Stimulated activated CD4-positive, alpha-beta T cell treated with anti-CD3 and anti-CD28 coated beads, Interleukin-1b, Interleukin-23, amount 100 ng/mL, for 24 hours (primary cell): Measurements from ENCODE around the gene EVL.
"Not testable (repeated sequence)": the region's sequence is repeated elsewhere in the genome, so short reads cannot be mapped to it uniquely, and the experiment has no call there.

Experiments
- DNase-seq, 4 experiments: peaks; one replicate each; pipeline ENCODE4 v3.0.0-alpha.2; 2020; ENCODE audit warnings: low read depth in 4 of 4, low spot score in 1 of 4

Gene EVL, protein sequence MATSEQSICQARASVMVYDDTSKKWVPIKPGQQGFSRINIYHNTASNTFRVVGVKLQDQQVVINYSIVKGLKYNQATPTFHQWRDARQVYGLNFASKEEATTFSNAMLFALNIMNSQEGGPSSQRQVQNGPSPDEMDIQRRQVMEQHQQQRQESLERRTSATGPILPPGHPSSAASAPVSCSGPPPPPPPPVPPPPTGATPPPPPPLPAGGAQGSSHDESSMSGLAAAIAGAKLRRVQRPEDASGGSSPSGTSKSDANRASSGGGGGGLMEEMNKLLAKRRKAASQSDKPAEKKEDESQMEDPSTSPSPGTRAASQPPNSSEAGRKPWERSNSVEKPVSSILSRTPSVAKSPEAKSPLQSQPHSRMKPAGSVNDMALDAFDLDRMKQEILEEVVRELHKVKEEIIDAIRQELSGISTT

DNA sequence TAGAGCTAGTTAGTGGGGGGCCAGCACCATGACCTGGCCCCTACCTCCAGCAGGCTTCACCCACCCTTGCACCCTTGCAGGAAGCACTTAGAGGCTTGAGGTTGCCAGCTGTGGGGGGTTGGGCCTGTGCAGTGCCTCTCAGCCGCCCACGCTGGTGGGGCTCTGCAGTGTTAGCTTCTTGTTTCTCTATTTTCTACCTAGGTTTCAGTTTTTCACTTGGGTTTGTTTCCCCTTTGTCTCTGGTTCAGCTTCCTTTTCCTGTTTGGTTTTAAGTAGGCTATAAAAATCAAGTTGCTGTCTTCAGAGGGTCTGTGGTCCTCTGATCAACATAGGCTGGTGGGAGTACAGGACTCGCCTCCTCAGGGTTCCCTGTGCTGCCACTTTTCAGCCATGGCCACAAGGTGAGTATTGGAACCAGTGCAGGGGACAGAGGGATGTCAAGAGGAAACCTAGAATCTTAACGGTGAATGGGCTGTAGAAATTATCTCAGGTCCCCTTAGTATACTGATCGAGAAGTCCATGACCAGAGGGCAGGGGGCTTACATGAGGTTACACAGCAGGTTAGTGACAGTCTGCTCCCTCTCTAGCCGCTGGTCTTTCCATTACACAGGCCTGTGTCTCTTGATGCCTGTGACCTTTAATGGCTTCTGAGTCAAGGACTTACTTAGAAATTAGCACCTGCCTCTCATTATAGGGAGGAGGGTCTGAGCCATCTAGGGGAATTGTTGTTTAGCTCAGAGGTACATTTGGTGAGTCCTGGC is at the start of gene EVL:
Gene EVL (plus strand): TSS at position 312 of the 761 bp plus-strand sequence. CDS start 79 bp downstream, at position 391.
- peak in 3 of 4 experiments; percentile 62 to 79 (median 75) for DNase-seq

DNA sequence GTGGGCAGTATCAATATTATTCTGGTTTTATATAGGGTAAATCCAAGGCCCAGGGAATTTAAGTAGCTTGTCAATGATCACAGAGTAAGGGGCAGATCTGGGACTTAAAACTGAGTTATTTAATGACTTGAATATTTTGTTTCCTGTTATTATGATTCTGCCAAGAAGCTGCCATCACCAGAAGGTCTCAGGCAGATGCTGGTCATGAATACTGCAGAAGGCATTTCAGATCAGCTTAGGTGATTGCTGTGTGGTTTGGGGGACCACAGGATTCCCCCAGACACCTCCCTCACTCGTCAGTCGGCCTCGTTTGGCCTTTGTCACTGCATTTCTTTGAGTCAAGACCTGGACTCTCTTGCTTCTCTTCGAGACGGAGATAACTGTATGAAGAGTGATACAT is 47.7 kb upstream of the EVL start:
- DNase-seq, result no peak

- DNase-seq, result no peak
Observed at GRCh38 chr14:100018054-100018453, 47.2 kb upstream of the EVL start.

GRCh38 chr14:100018482-100018881 is 46.7 kb upstream of the EVL start:
- DNase-seq, result no peak

- DNase-seq, result no peak
Observed at GRCh38 chr14:100019156-100019744, 46.0 kb upstream of the EVL start.

GRCh38 chr14:100020629-100021028 is 44.6 kb upstream of the EVL start:
- no peak for DNase-seq

DNA sequence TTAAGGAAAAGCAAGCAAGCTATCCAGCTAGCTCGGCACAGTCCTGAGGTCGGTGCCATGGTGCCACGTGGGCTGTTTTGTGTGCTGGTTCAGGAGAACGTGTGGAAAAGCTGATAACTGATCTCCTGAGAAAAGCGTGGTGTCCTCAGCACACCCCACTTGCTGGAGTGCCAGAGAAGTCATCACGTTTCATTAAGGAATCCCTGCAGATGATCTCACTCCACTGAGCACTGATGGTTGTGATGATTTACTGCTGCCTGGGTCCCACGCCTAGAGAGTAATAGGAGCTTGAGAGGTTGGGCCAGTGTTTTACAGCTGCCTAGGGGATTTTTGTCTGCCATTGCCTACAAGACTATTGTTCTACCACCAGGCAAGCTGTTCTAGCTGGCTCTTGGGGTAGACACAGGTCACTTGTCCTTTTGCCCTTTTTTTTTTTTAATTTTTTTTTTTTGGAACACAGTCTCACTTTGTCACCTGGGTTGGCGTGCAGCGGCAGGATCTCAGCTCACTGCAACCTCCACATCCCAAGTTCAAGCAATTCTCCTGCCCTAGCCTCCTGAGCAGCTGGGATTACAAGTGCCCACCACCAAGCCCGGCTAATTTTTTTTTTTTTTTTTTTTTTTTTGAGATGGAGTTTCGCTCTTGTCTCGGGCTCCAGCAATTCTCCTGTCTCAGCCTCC is 42.3 kb upstream of the EVL start:
- DNase-seq, result no peak

- peak in 1 of 4 experiments; percentile 8 for DNase-seq
Observed at GRCh38 chr14:100025111-100025510, 40.1 kb upstream of the EVL start.

GRCh38 chr14:100027771-100028490 is 37.3 kb upstream of the EVL start:
- DNase-seq, result no peak

DNA sequence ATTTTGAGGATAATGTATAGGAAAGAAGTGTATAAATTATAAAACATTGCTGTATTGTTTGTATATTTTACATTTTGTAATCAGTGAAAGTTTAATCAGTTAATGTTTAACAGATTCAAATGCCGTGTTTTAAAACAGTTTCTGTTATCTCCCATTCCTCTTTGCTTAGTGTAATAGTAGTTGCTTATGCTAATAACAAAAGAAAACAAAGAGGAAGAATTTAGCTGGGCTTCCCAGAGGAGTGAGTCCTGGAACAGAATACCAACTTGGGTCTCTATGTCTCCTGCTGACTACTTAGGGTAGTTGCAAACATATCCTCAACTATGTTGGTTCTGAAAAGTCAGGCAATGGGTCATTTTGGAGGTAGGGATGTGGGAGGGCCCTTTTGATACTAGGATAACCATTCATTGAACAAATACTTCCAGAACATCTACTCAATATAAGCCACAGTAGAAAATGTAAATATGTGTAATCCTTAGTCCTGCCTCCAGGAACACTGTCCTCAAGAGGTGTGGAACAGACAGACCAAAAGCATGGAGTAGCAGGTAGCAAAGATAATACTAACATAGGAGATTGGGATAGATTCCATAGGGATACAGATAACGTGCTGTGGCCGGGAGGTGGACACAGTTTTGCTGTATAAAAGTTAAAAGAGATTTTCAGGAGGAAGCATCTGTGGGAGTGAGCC is 36.1 kb upstream of the EVL start:
- no peak for DNase-seq

- DNase-seq, result not testable (repeated sequence)
Observed at GRCh38 chr14:100030006-100030405, 35.2 kb upstream of the EVL start.

DNA sequence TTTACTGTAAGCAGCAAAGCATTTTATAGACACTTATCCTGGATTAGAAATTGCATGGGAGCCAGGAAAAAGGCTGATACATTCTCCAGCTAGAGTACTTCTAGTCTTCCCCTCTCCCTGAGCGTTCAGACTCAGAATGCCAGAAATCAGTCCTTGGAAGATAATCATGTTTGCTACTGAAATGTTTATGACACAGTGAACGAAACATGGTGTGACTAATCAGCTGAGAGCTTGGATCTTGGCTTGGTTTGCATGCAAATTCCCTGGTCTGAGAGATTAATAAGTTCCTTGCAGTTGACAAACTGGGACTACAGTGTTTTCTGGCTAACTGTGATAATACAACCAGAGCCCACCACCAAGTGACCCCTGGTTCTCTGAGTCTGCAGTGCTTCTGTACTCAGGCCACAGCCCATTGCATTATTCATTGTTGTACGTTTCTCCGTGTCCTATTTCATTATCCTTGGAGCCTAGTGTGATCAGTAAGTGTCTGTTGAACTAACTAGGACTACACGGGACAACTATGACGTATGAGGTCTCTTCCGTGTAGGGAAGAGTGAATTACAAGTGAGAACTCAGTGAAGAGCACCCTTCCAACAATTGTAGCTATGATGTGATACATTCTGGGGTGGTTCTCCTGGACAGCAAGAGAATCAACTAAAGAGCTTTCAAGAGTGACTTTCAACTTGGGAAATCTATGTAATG is 34.6 kb upstream of the EVL start:
- DNase-seq, result no peak

DNA sequence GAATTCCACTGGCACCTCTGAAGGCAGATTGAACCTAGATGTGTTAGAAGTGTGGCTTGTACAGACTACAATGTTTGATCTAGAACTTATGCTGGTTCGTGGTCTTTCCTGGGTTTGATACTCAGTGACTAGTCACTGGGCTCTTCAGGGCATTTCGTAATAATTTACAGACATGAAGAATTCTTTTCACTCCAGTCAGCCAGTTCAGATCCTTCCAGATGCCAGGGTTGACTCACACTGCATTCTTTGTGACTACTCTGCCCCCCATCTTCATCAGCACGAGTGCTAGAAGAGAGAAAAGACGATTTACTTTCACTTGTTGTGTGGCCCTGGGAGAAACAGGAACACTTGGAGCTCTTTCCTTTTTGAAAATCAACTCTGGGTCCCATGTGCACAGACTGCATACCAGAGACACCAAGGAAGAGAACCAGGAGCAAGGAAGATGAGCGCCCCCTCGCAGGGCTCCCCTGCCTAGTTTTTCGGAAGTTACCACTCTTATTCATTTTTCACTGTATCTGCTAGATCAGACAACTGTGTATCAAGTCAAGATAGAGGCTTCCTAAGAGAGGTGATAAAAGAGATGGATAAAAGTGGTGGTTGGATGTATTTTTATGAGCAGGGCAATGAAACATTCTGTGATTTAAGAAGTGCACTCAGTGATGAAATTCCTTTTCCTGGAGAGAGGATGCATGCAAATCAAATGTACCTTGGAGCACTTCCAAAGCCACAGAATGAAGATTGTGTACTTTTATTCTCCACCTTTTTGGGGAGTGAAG is 33.5 kb upstream of the EVL start:
- DNase-seq, result no peak

DNA sequence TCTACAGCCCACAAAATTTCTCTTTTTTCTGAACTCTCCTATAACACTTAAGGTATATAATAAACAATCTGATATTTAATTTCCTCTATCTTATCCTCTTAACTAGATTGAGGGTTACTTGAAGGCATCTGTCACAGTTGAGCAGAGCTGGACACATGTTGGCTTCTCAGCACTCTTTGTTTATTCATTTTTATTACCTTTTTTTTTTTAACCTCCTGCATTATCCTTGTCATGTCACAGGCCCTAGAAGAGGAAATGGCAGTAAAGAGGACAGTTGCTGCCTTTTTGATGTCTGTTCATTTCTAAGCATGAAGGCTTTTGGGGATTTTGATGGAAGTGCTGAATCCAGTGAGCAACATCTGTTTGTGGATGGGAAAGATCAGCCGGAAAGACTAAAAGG is 32.5 kb upstream of the EVL start:
- no peak for DNase-seq

DNA sequence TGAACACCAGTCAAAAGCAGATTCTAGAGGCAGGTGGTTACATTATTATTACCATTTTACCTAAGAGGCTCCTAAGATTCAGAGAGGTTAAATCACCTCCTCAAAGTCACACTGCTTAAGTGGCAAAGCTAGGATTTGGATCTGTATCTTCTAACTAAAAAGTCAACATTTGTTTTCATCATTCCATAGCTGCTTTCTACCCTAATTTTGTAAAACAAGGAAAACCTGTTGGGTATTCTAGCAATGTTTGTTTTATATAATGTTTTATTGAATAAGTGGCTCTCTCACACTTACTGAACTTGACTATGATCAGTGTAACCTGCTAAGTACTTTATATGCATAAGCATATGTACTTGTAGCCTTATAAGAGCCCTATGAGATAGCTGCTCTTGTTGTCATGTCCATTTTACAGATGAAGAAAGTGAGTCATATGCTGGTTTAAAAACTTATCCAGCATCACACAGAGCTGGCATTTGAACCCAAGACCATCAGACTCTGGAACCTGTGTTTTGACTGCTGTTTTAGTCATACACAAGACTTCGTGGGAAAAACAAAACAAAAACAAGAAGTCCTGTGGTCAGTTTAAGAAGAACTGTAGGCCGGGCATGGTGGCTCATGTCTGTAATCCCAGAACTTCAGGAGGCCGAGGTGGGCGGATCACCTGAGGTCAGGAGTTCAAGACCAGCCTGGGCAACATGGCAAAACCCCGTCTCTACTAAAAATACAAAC is 31.7 kb upstream of the EVL start:
- no peak for DNase-seq

- DNase-seq, result no peak
Observed at GRCh38 chr14:100034468-100034867, 30.8 kb upstream of the EVL start.

- no peak for DNase-seq
Observed at GRCh38 chr14:100034961-100035500, 30.2 kb upstream of the EVL start.

DNA sequence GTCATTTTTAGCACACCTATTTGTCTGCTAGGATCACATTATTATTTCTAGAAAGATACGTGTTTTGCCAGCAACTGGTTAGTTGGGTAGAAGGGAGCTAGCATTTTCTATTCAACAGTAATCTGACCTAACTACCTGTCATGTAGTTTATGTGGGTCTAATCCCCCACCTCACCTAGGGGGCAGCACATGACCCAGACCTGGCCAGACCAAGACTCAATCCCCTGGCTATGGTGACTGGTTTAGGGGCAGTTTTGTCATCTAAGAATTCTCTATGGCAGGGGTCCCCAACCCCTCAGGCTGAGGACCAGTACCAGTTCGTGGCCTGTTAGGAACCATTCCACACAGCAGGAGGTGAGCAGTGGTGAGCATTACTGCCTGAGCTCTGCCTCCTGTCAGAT is 29.5 kb upstream of the EVL start:
- no peak for DNase-seq
